SU-DHL-6 (cell line): Measurements from ENCODE around the gene KCNQ4.

ENCODE experiments used
- CTCF ChIP-seq: fragments of 200-600 bp; sonication (generic); IDR thresholded peaks from one replicate; pipeline ENCODE4 v1.5.1; 2017; ENCODE audit warnings: antibody characterized with exemption, mild to moderate bottlenecking, low read length, moderate library complexity; ENCODE audit not compliant: insufficient read depth, poor library complexity, severe bottlenecking
- EZH2phosphoT487 ChIP-seq: fragments of 200-600 bp; sonication (generic), shearing (Covaris generic); conservative IDR thresholded peaks from 2 replicates; pipeline ENCODE4 v1.6.1; 2018; ENCODE audit warnings: mild to moderate bottlenecking, antibody characterized with exemption, low read length, moderate library complexity, mixed read lengths

DNA sequence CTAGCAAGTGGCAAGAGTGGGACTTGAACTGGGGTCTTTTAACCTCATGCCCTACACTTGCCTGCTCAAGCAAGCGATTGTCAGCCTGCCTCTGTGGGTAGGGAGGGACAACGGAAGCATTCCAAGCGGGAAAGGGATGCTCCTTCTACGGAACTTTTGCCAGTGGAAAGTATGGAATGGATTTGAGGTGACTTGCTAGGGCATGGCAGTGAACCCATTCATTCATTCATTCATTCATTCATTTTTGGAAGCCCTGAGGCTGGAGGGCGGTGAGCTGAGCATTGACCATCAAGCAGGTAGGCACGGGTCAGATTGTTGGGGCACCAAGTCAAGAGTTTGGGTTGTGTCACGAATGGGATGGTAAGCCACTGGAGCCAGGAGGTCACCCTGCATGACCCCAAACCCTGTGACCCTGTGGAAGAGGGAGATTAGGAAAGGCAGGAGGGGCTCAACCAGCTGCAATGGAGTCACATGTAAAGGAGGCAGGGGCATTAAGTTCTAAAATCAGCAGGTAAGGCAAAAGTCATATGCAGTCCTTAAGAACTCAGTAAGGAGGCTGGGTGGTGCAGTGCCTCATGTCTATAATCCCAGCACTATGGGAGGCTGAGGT, 90.4 kb downstream of the KCNQ4 start:
- no peak for TF ChIP-seq EZH2phosphoT487
- no peak for TF ChIP-seq CTCF
